ENCODE data around the gene C10orf88. TPM values are rescaled to one million over a fixed set of nuclear protein-coding genes. Genes with fewer than 3 reads are reported as not detected.

C10orf88 gene
- total RNA-seq, 1 donor from 2014 or later = 13.0 TPM

GRCh38 chr10:122966879-122967278 lies 12.9 kb upstream of the C10orf88 start:
- DNase-seq (ENCODE audit: extremely low spot score, unreplicated experiment) = no peak
- Mint-ChIP-seq H3K27me3 (peaks cover 19% of the 10 kb centered on the region), H3K4me3 (no peak overlapping the region), H3K9me3 (peaks cover 23% of the 10 kb centered on the region), H3K27ac (no peak overlapping the region), H3K36me3 (no peaks in the 10 kb centered on the region), H3K4me1 (ENCODE audit: unreplicated experiment) (no peaks in the 10 kb centered on the region)
- no peak for TF ChIP-seq CTCF (conservative IDR thresholded peaks at IDR 0.05)

DNA sequence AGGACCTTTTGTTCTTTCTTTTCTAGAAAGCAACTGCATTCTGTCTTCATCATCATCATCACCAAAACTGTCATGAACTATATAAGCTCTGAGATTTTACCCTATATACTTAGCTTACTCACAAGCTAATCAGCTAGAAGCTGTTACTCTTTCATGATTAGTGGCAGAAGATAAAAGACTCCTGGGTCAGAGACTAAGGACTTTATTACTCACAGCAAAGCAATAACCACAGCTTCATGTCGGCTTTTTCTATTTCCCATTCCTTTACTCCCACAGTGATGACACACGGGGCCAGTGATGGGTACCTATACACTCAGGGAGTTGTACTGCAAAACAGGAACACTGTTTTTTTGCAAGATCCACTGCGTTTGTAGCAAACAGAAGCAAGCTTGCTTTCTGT lies 8.4 kb upstream of the C10orf88 start:
- TF ChIP-seq CTCF (conservative IDR thresholded peaks at IDR 0.05) = no peak
- no peak overlapping the region for H3K27ac Mint-ChIP-seq
- H3K9me3 Mint-ChIP-seq = peaks cover 10% of the 10 kb centered on the region
- no peak for DNase-seq (ENCODE audit: extremely low spot score, unreplicated experiment)
- no peak overlapping the region for H3K4me3 Mint-ChIP-seq
- no peaks in the 10 kb centered on the region for H3K4me1 Mint-ChIP-seq (ENCODE audit: unreplicated experiment)
- H3K36me3 Mint-ChIP-seq = no peaks in the 10 kb centered on the region
- peaks cover 12% of the 10 kb centered on the region for H3K27me3 Mint-ChIP-seq

DNA sequence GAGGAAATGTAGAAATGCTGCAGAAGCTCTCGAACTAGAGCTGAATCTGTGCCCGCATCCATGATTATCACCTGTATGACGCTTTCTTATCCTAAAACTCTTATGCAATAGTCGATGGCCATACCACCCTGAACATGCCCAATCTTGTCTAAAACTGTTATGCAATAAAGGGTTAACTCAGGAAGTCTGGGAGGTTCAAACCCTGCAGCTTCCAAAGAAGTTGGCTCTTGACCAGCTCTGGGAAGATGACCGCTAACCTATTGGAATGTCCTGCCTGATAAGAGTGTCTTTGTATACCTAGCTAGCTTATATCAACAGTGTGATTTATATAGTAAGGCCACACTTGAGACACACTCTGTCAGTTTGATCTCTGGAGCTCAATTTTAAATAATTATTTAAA lies 3.4 kb upstream of the C10orf88 start:
- Mint-ChIP-seq H3K27ac (no peak overlapping the region), H3K9me3 (no peaks in the 10 kb centered on the region), H3K36me3 (peaks cover 7% of the 10 kb centered on the region), H3K4me3 (no peak overlapping the region), H3K4me1 (ENCODE audit: unreplicated experiment) (peaks cover 13% of the 10 kb centered on the region), H3K27me3 (peaks cover 27% of the 10 kb centered on the region)
- no peak for TF ChIP-seq CTCF (conservative IDR thresholded peaks at IDR 0.05)
- DNase-seq (ENCODE audit: extremely low spot score, unreplicated experiment) = no peak

DNA sequence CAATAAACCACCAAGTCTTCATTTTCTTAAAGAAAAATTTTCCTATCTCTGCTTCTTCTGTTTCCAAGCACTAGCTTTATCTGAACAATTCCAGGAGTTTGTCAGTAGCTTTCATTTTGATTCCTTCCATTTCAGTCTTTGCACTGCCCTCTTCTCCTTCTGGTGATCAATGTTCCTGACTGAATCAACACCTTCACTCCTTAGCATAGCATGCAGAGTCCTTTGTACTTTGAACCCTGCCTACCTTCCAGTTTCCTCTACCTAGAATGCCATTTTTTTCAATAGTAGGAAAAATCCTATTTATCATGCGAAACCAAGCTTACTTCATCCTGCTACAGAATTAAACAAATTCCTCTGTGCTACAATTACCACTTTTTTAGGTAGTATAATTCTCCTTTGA lies 1.9 kb upstream of the C10orf88 start:
- Mint-ChIP-seq H3K27ac (no peak overlapping the region), H3K4me1 (ENCODE audit: unreplicated experiment) (peaks cover 18% of the 10 kb centered on the region), H3K4me3 (peak overlapping the region; percentile 2), H3K27me3 (peaks cover 27% of the 10 kb centered on the region), H3K9me3 (no peaks in the 10 kb centered on the region), H3K36me3 (peaks cover 8% of the 10 kb centered on the region)
- no peak for DNase-seq (ENCODE audit: extremely low spot score, unreplicated experiment)
- no peak for TF ChIP-seq CTCF (conservative IDR thresholded peaks at IDR 0.05)

GRCh38 chr10:122954731-122955050 lies 664 bp upstream of the C10orf88 start:
- H3K4me3 Mint-ChIP-seq = peak overlapping the region; percentile 97
- H3K27ac Mint-ChIP-seq = no peak overlapping the region

More at GRCh38 chr10:122954731-122955050, 664 bp upstream of the C10orf88 start:
- Mint-ChIP-seq H3K36me3 (peaks cover 14% of the 10 kb centered on the region), H3K27me3 (peaks cover 27% of the 10 kb centered on the region), H3K9me3 (no peaks in the 10 kb centered on the region), H3K4me1 (ENCODE audit: unreplicated experiment) (peaks cover 18% of the 10 kb centered on the region)
- TF ChIP-seq CTCF (conservative IDR thresholded peaks at IDR 0.05) = no peak
- no peak for DNase-seq (ENCODE audit: extremely low spot score, unreplicated experiment)
